ENCODE data around the gene CTH. TPM values are rescaled to one million over a fixed set of nuclear protein-coding genes. Genes with fewer than 3 reads are reported as not detected.
"Not testable (repeated sequence)": the region's sequence is repeated elsewhere in the genome, so short reads cannot be mapped to it uniquely, and the experiment has no call there.

CTH gene
- total RNA-seq = 1 to 10 TPM; 1.7 to 4.4 (median 2.8) TPM

- Histone ChIP-seq H3K9me3 (no peaks in the 10 kb centered on the region), H3K36me3 (no peaks in the 10 kb centered on the region), H3K27me3 (no peaks in the 10 kb centered on the region), H3K4me3 (peak within 1 kb of the TSS; percentile 56 to 81 (median 64)), H3K27ac (peak within 1 kb of the TSS; percentile 86 to 99 (median 96)), H3K4me1 (peaks cover 0 to 15% (median 2%) of the 10 kb centered on the region in 4 donors)
- peak; percentile 96 to 99 (median 99) for DNase-seq
- TF ChIP-seq CTCF (IDR thresholded peaks at IDR 0.05) (peak in 1 of 6 experiments; percentile 27), POLR2A (IDR thresholded peaks at IDR 0.05) (peak; percentile 91 to 93)
These were observed at the start of gene CTH for GRCh38 chr1:70410604-70411359. CTH (plus strand) TSS chr1:70411268; CDS start chr1:70411416, 148 bp downstream.

- H3K4me3 ChIP-seq = no peak overlapping the region
- H3K27me3 ChIP-seq = no peaks in the 10 kb centered on the region
- H3K27ac ChIP-seq = no peak overlapping the region
- DNase-seq = no peak
- H3K4me1 ChIP-seq = no peaks in the 10 kb centered on the region
- no peaks in the 10 kb centered on the region for H3K9me3 ChIP-seq
- no peak for TF ChIP-seq POLR2A (IDR thresholded peaks at IDR 0.05)
- no peak for TF ChIP-seq CTCF (IDR thresholded peaks at IDR 0.05)
- no peaks in the 10 kb centered on the region for H3K36me3 ChIP-seq
These were observed 49.2 kb upstream of the CTH start for GRCh38 chr1:70361727-70362398.

GRCh38 chr1:70364439-70364838, 46.6 kb upstream of the CTH start:
- Histone ChIP-seq H3K9me3 (no peaks in the 10 kb centered on the region), H3K36me3 (no peaks in the 10 kb centered on the region), H3K27me3 (no peaks in the 10 kb centered on the region), H3K27ac (no peak overlapping the region), H3K4me3 (no peak overlapping the region), H3K4me1 (no peaks in the 10 kb centered on the region)
- no peak for TF ChIP-seq POLR2A (IDR thresholded peaks at IDR 0.05)
- TF ChIP-seq CTCF (IDR thresholded peaks at IDR 0.05) = no peak
- DNase-seq = no peak

- DNase-seq, H3K4me3 ChIP-seq, H3K9me3 ChIP-seq: not testable (repeated sequence)
These were observed 44.6 kb upstream of the CTH start for GRCh38 chr1:70366425-70366952.

GRCh38 chr1:70366997-70367396, 44.1 kb upstream of the CTH start:
- not testable (repeated sequence) for H3K27ac ChIP-seq, H3K4me3 ChIP-seq, H3K36me3 ChIP-seq, DNase-seq, H3K27me3 ChIP-seq, H3K4me1 ChIP-seq, H3K9me3 ChIP-seq

More at GRCh38 chr1:70366425-70366952, 44.6 kb upstream of the CTH start:
- not testable (repeated sequence) for H3K27me3 ChIP-seq, H3K36me3 ChIP-seq, H3K4me1 ChIP-seq, H3K27ac ChIP-seq

- not testable (repeated sequence) for H3K27ac ChIP-seq, H3K27me3 ChIP-seq, H3K9me3 ChIP-seq
These were observed 43.7 kb upstream of the CTH start for GRCh38 chr1:70367397-70367796.

GRCh38 chr1:70371586-70371985, 39.5 kb upstream of the CTH start:
- H3K27me3 ChIP-seq, H3K36me3 ChIP-seq, DNase-seq, H3K4me1 ChIP-seq, H3K4me3 ChIP-seq, H3K9me3 ChIP-seq, H3K27ac ChIP-seq: not testable (repeated sequence)

More at GRCh38 chr1:70367397-70367796, 43.7 kb upstream of the CTH start:
- not testable (repeated sequence) for H3K36me3 ChIP-seq, H3K4me3 ChIP-seq, H3K4me1 ChIP-seq, DNase-seq
